ENCODE data around the gene DDC.

The DDC gene

DNA sequence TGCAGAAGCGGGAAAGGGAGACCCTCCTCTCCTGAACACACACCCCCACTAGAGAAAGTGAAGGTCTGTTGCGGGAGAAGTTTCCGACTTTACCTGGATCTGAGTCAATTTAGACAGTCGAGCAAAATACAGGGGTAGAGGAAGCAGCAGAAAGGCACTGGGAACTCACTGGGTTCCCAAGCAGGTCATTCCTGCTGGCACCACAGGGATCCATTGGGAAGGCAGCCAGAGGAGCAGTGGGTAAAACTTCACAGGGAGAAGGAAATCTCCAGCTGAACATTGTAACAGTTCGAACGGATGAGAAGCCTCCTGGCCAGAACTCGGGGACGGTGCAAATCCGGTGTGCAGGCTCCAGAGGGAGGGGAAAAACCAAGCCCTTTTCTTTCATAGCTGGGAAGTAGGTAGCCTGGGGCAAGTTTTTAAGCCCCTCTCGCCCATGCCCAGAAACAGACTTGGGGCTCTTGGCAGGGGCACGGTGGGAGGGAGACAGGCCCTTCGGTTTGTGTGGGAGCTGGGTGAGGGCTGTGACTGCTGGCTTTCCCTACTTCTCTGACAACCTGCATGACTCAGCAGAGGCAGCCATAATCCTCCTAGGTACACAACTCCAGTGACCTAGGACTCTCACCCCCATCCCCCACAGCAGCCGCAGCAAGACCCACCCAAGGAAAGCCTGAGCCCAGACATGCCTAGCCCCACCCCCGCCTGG is 51.9 kb downstream of the DDC start:
- DNase-seq, result no peak

DNA sequence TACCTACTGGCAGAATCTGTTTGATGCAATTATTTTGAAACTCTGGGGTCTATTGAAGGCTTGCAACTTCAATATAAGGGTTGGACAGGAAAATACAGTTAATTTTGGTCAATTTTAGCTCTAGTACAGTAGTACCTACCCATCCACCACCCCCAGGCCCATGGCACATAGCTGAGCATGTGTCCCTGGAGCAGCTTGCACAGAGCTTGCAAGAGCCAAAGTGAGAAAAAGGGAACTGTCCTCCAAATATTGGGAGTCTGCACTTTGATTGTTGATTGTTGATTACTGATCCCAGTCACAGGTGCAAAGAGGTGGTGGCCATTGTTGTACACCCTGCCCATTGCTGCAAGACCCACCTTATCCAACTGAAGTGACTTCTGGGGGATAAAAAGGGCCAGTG is 52.8 kb downstream of the DDC start:
- no peak for DNase-seq

DNA sequence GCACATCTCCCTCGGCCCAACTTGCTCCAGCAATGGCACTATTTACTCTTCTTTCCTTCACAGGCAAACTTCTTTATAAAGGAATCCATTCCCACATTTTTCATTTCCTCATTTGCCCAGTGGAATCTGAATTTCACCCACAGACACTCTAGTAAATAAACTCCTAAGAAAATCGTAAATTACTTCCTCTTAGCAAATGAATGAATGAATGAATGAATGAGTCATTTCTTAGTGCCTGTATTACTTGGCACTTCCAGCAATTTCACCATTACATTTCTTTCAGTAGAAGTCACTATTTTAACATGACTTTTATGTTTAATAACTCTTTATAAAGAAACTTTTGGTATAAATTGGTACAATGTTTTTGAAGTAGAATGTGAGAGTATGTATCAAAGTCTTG is 55.7 kb downstream of the DDC start:
- no peak for DNase-seq

DNA sequence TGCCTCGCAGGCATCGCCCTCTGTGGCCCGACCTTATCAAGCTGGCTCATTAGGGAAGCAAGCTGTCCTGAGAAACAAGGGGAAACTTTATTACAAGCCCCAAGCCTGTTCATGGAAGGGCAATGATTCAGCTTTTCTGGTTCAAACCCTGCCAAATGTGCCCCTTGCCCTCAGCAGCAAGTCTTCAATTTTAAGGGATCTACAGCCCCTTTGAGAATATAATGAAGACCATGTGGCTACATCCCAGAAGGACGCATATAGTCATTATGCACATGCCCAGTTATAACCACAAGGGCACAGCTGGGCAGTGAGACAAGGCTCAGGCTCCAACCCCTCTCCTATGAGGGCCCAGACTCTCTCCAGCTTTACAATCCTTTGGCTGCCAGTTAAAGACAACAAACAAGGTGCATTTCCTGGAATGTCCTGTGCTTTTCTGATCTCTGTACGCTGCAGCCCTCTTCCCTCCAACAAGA is 56.7 kb downstream of the DDC start:
- DNase-seq, result no peak

DNA sequence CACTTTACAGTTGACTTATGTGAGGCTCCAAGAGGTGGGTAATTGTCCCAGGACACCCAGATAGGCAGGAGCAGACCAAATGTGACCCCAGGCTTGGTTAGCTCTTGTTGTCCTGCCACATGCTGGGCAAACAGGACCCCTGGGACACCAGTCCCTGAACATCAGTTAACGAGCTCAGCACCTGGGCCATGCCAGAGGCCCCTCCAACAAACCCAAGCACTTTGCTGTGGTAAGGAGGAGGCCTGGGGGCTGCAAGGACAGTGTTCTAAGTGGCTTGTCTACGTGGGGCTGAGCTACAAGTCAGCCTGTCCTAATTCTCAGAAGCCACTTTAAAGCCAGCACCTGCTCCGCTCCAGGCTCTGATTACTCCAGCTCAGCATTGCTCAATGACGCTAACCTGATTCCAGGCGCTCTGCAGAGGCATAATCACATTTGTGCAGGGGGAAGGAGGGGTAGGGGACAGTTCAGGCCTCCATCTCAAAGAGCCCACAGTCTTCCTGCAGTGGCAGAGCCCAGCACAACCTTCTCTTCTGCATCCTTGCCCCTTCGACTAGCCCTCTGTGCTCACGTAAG is 57.2 kb downstream of the DDC start:
- DNase-seq, result no peak

DNA sequence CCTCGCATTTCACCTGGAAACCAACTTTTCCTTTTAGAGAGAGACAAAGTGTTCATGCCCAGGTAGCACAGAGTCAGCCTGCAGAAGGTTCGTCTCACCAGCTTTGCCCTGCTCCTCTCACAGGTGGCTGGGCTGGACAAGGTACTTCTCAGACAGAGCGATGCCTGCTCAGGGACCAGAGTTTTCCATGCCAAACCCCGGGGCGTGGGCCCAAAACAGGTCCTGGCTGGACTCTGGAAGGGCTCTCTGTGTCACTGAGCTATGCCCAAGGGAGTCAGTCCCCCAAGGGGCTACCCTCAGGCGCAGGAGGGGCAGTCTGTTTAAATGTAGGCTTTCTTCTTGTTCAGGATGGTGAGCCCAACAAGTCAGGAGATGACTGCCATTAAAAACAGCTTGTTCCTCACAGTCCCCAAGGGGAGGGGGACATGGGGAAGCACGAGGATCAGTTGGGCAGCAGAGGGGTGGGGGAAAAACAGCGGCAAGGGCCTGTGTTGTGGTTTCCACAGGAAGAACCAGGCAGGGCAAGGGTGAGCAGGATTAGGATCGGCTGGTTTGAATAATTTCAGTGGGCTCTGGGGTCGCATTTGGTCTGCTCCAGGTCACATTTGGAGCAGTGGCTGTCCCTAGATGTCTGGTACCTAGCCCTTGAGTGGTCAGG is 59.5 kb downstream of the DDC start:
- no peak for DNase-seq

DNA sequence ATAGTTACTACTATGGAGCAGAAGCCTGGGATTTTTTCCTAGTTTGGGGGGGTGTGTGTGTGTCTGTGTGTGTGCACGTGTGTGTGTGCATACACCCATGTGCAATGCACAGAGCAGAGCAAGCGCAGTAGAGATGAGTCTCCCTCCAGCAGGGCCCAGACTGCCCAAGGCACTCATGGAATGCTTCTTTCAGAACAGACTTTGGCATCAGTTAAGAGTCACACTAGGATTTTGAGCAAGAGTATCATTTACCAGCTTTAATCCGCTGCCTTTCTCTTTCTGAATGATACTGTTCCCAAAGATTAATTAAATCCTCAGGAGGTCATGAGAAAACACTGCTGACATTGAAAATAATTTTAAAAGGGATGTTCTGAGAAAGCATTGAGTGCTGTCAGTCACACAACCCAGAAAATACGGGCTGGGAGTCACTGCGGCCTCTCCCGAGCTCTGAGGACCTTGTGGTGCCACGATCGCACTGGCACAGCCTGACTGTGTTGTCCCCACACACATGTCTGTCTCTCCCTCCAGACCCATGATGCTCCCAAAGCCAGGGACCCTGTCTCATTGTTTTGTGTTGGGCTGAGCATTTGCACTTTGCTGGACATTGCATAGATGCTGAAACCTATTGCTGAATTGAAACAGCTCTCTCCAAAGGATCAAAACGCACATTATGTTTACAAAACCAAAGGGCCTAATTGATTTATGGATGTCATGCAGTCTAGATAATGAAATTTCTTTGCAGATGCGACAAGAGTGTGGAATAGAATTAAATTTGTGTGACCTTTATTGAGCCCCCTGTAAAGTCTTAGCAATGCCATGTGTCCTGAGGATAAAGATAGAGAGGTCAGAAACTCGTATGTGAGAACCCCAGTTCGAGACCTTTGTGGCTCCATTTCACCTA is 60.3 kb downstream of the DDC start:
- DNase-seq, result no peak

DNA sequence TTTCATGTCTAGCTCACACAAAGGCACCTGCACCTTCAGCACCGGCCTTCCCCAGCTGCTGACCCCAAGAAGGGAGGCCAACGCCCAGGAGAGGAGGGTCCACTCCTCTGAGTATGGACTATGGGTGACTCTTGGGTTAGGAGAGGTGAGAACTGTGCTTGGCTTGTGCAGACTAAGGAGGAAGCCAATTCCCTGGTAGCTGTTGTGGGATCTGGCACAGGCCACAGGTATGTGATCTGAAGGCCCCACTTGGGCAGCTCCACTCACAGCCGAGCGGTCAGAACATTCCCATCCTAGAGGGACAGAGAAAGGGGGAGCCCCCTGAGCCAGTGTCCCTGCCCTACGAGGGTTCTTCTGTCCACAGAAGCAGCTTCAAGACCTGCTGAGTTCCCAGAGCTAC is 62.3 kb downstream of the DDC start:
- no peak for DNase-seq

DNA sequence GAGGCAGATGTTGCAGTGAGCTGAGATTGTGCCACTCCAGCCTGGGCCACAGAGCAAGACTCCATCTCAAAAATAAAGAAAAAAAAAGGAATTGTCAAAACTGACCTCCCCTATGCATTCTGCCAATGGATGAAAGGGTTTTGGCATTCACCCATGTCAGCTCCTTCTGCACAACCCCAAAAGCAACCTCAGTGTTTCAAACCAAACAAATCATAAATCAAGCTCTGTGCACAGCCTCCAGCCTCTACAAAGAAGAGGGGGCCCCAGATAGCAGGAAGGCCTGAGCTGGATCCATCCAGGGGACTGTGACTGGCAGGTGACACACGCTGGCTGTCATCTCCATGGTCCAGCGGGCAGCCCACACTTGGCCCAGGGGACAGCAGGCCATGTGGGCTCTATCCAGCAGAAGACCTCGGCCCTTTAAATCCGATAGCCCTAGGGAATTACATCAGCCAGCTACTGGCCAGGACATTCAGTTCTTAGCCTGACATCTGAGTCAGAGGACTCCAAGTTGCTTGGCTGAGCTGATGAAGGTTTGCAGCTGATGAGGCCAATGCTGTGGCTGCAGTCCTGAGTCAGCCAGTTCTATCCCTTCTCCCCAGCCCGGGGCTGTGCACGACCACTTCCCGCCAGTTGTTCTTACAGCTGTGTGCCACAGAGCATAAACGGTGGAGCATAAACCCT is 63.1 kb downstream of the DDC start:
- no peak for DNase-seq

DNA sequence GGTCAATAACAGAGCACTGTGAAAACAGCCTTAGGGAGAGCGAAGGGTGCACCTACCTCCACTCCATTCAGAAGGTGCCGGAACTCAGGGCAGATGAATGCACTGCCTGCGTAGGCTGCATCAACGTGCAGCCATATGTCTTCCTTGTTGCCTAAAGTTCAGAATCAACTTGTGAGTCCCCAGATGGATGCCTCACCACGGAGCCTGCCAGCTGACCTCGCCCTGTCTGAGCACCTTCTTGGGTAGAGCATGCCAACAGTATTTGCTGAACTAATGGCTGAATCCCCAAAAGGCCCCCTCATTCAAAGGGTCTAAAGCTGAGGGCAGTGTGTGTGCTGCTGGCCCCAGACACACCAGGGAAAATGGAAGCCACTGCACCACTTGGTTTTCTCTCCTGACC is 66.1 kb downstream of the DDC start:
- no peak for DNase-seq

DNA sequence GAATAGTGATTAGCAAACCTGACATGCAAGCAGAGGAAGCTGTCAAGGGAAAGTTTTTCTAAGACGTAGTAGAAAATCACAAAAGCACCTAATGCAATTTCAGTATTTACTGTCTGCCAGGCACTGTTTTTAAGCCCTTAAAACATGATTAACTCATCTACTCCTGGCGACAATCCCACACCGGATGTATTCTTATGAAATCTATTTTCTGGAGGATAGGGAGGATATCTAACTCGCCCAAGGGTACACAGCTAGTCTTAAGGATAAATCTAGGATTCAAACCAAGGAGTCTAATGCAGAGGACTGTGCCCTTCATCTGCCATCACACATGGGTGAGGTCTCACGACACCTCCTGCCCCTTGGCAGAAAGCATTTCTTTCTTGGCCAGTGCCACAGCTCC is 67.2 kb downstream of the DDC start:
- DNase-seq, result no peak

DNA sequence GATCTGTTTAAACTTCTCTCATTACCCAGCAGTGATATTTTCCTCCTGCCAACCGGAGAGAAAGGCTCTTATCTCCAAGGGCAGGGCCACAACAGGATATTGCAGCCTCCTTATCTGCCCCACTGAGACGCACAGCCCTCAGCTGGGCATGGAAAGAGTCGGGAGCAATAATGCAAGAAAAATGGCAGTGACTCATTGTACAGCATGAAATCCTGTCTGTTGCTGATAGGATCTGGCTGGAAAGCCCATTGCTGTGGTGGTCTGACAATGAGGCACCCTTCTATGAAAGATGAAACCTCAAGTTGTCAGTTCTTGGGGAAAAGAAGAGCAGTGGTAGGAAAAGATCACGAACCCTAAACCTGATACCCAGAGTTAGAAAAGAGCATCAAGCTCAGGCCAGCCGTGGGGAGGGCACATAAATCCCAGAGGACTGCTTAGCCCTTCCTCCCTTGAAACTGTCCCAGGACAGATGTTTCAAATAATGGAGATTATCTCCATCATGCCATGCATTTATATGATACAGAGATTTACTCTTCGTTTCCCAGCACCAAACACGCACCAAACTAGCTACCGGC is 68.0 kb downstream of the DDC start:
- DNase-seq, result no peak

DNA sequence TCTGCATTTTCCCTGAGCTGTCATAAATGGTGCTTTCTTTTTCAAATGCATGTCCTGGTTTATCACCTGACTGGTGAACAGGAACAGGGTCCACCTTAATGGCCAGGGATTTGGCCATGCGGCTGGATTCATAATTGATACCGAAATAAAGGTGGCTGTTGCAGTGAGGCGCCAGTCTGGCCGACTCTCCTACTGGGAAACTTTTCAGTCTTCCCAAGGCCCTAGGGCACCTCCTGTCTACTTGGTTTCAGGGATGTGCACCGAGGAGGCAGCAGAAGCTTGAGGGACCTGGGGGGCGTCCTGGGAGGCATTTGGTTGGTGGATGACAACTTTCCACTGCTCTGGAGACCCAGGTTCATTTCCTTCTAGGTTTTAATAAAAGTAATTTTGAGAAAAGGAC is 68.6 kb downstream of the DDC start:
- no peak for DNase-seq

DNA sequence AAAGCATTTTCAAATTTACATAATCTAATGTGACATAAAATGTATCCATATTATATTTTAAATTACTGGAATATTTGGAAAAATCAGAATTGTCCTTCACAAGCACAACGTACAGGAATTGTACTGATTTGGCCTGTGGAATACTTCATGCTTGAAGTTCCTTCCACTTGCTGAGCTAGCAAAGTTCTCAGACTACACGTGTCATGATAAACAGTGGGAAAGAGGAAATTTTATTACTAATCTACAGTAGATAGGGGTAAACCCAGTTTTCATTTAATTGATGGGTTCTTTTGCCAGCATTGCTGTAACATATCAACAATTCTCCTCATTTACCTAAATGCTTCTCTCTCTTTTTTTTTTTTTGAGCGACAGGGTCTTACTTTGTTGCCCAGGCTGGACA is 69.5 kb downstream of the DDC start:
- no peak for DNase-seq

DNA sequence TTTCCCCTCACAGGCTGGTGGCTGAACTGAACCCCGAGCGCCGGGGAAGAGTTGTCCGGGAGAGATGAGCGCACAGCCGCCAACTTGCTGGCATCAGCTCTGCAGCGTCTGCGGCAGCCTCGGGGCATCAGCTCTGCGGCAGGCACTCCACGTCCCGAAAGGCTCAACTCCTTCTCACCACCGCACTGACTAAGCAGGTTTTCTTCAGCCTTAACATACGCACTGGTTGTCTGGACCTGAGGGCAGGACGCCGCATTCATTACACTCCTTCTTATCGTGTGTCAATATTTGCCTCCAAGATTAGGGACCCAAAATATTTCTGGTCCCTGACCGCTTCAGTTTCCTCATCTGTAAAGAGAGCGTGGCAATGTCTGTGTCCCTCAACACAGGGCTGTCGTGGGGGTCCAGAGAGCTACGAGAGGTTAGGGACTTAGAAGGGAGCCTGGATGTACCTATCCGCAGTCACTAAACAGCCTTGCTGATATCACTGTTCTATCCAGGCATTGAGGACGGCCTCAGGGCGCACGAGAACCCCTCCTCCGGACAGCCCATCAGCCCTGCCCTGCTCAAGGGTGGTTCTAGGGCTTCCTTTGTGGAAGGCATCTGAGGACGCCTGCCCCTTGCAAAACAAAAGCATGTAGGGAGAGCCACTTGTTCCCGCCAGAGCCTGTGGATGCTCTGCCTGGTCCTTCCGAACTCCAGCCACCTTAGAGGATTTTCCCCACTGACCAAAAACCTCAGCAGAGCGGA is 72.3 kb downstream of the DDC start:
- no peak for DNase-seq

DNA sequence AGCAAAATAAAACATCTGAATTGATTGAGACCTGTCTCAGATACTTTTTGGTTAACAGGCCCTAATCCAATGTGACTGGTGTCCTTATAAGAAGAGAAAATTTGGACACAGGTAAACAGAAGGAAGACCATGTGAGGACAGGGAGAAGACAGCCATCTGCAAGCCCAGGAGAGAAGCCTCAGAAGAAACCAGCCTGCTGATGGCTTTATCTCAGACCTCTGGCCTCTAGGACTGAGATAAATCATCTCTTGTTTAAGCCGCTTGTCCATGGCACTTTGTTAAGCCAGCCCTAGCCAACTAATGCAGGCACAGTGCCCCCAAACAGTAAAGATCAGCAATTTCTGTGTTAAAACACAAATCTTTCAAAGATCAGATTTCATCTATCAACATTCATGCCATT is 73.3 kb downstream of the DDC start:
- no peak for DNase-seq

DNA sequence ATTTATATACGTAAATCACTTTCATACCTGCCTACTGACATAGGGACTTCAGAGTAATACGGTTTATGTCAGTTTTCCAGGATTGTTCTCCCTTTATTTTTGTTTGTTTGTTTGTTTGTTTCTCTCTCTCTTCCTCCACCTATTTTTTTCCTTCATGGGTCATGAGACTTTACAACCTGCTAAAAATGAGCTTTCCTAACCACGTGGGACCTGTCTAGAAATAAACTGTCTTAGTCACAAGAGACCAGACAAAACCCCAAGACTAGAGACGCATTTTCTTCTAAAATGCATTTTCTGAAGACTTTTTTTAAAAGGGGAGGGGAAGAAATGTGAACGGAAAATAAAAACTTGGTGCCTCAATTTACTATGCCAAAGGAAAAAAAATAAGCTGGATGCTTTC is 74.0 kb downstream of the DDC start:
- DNase-seq, result no peak

DNA sequence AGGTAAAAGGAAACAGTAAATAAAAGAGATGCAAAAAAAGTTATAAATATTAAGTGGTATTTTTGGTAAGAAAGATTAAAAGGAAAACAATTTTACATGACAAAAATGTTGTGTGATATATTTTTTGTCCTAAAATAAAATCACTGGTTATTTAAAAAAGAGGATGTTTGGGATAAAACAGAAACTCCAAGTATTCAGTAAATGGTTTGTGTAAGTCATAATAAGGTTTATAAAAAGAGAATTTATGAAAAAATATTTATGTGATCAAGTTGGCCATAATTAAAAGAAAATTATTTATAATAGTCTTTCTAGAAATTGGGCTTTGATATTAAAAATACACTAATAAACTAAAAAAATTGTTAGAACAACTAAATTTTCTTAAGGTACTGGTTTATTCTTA is 76.8 kb downstream of the DDC start:
- no peak for DNase-seq

DNA sequence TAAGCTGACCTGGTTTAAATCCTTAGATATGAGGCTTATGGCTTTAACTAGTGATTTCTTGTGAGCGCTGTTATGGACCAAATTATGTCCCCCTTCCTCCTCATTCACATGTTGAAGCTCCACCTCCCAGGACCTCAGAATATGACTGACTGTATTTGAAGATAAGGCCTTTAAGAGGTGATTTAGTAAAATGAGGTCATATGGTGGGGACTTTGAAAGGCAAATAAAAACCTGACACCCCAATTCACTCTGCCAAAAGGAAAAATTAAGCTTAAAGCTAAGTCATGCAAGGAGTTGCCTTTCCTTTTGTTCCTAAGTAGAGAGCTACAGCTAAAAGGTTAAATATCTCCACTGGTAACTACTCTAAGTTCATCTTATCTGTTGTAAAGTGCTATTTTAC is 78.7 kb downstream of the DDC start:
- no peak for DNase-seq

DNA sequence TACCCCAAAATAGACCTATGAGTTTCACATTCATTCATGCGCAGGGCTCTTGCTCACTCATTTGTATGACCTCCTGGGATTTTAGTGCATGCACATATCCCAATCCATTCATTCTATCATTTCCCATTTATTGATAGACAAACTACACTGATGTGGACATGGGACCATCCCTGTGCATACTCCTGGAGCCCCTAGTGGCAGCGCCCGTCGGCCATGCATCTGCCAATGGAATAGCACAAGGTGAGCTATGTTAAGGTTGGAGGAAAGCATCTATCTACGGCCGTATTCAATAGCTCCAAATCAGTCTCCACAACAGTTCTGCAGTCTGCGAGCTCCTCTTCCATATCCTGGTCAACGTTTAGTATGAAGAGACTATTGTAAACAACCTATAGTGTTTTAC is 83.3 kb downstream of the DDC start:
- no peak for DNase-seq

DNA sequence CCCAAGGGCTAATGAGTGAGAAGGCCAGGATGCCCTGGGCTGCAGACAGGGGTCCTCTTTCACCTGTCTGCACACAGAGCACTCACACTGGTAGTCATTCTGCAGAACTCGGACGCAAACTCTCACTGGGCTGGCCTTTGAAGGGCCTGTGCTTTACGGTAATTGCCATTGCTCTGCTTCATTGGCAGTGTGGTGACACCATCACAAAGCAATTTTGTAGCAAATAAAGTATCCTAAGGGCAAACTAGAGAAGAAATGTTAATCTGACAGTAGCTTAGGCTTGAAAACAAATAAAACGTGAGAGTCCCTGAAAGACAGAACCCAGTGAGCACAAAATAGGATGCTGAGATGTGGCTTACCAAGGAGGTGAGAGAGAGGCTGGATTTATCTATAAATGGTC is 84.4 kb downstream of the DDC start:
- DNase-seq, result no peak

Measured in activated CD8-positive, alpha-beta memory T cell treated with anti-CD3 and anti-CD28 coated beads for 24 hours (primary cell).